HEK293T (cell line): ENCODE measurements around the gene REEP6.

ENCODE experiments used
- ARNT ChIP-seq: fragments of 450-650 bp; IDR thresholded peaks from 2 replicates; pipeline ENCODE4 v1.6.1; 2017; ENCODE audit warnings: mild to moderate bottlenecking
- CTBP1 ChIP-seq: fragments of 450-650 bp; IDR thresholded peaks from 2 replicates; pipeline ENCODE4 v1.6.1; 2016; ENCODE audit warnings: borderline replicate concordance
- ELF4 ChIP-seq: fragments of 450-650 bp; IDR thresholded peaks from 2 replicates; pipeline ENCODE4 v1.6.1; 2017; ENCODE audit warnings: antibody characterized with exemption
- FOXK2 ChIP-seq: fragments of 450-650 bp; IDR thresholded peaks from 2 replicates; pipeline ENCODE4 v1.6.1; 2016; ENCODE audit warnings: mild to moderate bottlenecking
- SP1 ChIP-seq: fragments of 450-650 bp; IDR thresholded peaks from 2 replicates; pipeline ENCODE4 v1.6.1; 2017
- SUZ12 ChIP-seq: fragments of 450-650 bp; IDR thresholded peaks from 2 replicates; pipeline ENCODE4 v1.6.1; 2016; ENCODE audit warnings: mild to moderate bottlenecking

GRCh38 chr19:1481224-1481892, 9.6 kb upstream of the REEP6 start:
- no peak for TF ChIP-seq SP1
- TF ChIP-seq ARNT, result no peak
- no peak for TF ChIP-seq SUZ12
- TF ChIP-seq FOXK2, result no peak
- no peak for TF ChIP-seq CTBP1
- no peak for TF ChIP-seq ELF4
